GM20000 (cell line): ENCODE measurements around the gene EVI5L.
A peak's percentile ranks its signal among the peaks of the same experiment; 100 is the strongest.
"Not testable (repeated sequence)": the region's sequence is repeated elsewhere in the genome, so short reads cannot be mapped to it uniquely, and the experiment has no call there.

Experiments used
- DNase-seq: peaks from one replicate; pipeline ENCODE4 v3.0.0; 2012; ENCODE audit warnings: low spot score
- CTCF ChIP-seq: IDR thresholded peaks from 2 replicates; pipeline ENCODE4 v1.5.1; 2012; ENCODE audit warnings: mild to moderate bottlenecking, control low read depth; ENCODE audit errors: extremely low read depth, missing control alignments

Gene EVI5L

GRCh38 chr19:7888826-7889217, 58.8 kb downstream of the EVI5L start:
- DNase-seq: peak; percentile 19
- no peak for TF ChIP-seq CTCF

- not testable (repeated sequence) for DNase-seq
These were observed 63.5 kb downstream of the EVI5L start for GRCh38 chr19:7893362-7894101.

- TF ChIP-seq CTCF: no peak
- DNase-seq: no peak
These were observed 64.7 kb downstream of the EVI5L start for GRCh38 chr19:7894612-7895309.

GRCh38 chr19:7895565-7895964, 65.5 kb downstream of the EVI5L start:
- DNase-seq: no peak
- TF ChIP-seq CTCF: no peak

GRCh38 chr19:7897292-7897691, 67.3 kb downstream of the EVI5L start:
- TF ChIP-seq CTCF: no peak

GRCh38 chr19:7898967-7899366, 68.9 kb downstream of the EVI5L start:
- DNase-seq: no peak
- no peak for TF ChIP-seq CTCF

More at GRCh38 chr19:7897292-7897691, 67.3 kb downstream of the EVI5L start:
- DNase-seq: no peak

GRCh38 chr19:7899751-7900378, 69.8 kb downstream of the EVI5L start:
- no peak for TF ChIP-seq CTCF
- no peak for DNase-seq
